GM13977 (cell line): ENCODE results near the gene LHFPL4.

Experiments used
- DNase-seq: peaks from one replicate; pipeline ENCODE4 v3.0.0; 2012; ENCODE audit warnings: low spot score
- in situ Hi-C: fragments of 300-500 bp; cut with MboI; formaldehyde crosslinking; loops from one replicate; pipeline ENCODE4 v1.12.0; 2022; ENCODE audit warnings: low sequenced_read_pairs, low pct_unique_long_range_greater_than_20kb, mixed read lengths, inconsistent platforms; ENCODE audit not compliant: unreplicated experiment
- TF ChIP-seq, protein P1 (sequence below): IDR thresholded peaks from 2 replicates; pipeline ENCODE4 v1.5.1; 2012; ENCODE audit warnings: mild to moderate bottlenecking, control low read depth; ENCODE audit not compliant: insufficient read depth; ENCODE audit errors: extremely low read depth, missing control alignments

Gene LHFPL4

DNA sequence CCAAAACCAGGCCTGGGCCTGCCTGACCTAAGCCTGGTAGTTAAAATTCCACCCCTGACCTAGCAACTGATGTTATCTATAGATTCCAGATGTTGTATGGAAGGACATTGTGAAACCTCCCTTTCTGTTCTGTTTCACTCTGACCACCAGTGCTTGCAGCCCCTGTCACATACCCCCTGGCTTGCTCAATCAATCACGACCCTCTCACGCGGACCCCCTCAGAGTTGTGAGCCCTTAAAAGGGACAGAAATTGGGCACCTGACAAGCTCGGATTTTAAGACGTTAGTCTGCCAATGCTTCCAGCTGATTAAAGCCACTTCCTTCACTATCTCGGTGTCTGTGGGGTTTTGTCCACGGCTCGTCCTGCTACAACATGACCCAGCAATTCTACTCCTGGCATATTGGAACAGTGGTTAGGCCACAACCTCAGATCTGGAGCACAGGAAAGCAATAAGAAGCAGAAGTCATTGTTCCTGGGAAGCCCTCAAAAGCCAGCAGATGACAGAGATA, 36.7 kb upstream of the LHFPL4 start:
- in situ Hi-C loops: no loop called here
- DNase-seq: no peak
- TF ChIP-seq, protein P1, sequence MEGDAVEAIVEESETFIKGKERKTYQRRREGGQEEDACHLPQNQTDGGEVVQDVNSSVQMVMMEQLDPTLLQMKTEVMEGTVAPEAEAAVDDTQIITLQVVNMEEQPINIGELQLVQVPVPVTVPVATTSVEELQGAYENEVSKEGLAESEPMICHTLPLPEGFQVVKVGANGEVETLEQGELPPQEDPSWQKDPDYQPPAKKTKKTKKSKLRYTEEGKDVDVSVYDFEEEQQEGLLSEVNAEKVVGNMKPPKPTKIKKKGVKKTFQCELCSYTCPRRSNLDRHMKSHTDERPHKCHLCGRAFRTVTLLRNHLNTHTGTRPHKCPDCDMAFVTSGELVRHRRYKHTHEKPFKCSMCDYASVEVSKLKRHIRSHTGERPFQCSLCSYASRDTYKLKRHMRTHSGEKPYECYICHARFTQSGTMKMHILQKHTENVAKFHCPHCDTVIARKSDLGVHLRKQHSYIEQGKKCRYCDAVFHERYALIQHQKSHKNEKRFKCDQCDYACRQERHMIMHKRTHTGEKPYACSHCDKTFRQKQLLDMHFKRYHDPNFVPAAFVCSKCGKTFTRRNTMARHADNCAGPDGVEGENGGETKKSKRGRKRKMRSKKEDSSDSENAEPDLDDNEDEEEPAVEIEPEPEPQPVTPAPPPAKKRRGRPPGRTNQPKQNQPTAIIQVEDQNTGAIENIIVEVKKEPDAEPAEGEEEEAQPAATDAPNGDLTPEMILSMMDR: no peak

- no peak for DNase-seq
- in situ Hi-C loops: no loop called here
- TF ChIP-seq, protein P1: no peak
Observed at GRCh38 chr3:9583792-9584191, 30.2 kb upstream of the LHFPL4 start.

DNA sequence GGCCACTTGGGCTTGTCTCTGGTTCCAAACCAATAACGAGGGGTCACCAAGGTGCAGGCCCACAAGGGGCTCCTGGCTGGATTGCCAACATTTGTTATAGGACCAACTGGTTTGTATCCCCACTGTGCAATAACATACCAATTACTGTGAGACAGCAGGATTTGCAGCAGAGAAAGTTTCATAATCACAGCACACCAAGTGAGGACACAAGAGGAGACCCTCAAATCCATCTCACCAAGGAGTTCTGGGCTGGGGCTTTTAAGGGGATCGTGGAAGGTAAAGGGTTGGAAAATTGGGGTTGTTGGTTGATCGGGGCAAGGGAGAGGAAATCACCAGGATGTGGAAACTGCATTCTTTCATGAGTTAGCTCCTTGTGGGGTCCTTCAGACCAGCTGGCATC, 29.7 kb upstream of the LHFPL4 start:
- TF ChIP-seq, protein P1: no peak
- in situ Hi-C loops: no loop called here
- no peak for DNase-seq

DNA sequence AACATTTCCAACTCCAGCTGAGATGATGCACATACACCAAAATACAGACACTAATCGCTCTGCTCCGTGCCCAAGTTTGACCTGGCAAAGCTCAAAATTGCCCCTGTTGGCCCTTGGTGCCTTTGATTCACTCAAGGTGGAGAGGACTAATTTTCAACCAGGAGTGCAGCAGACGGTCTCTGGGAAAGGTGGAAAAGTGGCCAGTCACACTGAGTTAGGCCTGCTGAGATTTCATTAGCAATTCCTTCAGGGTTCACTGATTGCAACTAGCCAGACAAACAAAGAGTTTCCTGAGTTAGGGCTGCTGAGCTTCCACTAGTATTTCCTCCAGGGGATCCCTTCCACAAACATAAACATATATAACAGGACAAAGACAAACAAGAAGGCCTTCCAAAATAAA, 28.7 kb upstream of the LHFPL4 start:
- in situ Hi-C loops: no loop called here
- TF ChIP-seq, protein P1: no peak
- DNase-seq: no peak

DNA sequence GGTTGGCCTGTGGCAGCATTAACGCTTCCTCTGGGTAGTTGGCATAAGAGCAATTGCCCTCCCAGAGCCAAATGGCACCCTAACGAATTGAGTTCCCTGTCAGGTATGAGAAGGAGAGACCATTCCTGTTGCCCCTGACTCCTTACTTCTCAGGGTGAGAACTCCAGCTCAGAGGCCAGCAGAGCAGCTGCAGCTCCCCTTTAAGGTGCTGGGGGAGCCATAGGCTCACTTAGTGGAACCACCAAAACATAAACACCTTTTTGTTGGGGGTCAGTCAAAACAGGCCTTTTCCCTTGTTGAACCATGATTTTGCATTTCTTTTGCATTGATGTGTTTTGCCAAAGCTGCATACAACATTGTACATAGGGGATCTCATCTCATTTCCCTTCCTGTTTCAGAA, 28.1 kb upstream of the LHFPL4 start:
- no peak for DNase-seq
- TF ChIP-seq, protein P1: no peak
- in situ Hi-C loops: no loop called here

DNA sequence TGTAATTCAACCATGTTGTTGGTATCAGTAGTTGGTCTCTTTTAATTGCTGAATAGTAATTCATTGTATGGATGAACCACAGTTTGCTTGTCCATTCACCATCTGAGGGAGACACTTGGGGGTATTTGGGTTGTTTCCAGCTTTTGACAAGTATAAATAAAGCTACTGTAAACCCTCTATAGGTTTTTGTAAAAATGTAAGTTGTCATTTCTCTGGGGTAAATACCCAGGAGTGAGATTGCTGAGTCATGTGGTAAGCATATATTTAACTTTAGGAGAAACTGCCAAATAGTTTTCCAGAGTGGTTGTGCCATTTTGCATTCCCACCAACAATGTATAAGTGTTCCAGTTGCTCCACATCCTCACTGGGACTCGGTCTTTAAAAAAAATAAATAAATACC, 15.4 kb upstream of the LHFPL4 start:
- TF ChIP-seq, protein P1: no peak
- in situ Hi-C loops: no loop called here
- no peak for DNase-seq

GRCh38 chr3:9565316-9565715, 11.7 kb upstream of the LHFPL4 start:
- no peak for DNase-seq
- in situ Hi-C loops: no loop called here
- TF ChIP-seq, protein P1: no peak
